ENCODE data around the gene SND1.

DNA sequence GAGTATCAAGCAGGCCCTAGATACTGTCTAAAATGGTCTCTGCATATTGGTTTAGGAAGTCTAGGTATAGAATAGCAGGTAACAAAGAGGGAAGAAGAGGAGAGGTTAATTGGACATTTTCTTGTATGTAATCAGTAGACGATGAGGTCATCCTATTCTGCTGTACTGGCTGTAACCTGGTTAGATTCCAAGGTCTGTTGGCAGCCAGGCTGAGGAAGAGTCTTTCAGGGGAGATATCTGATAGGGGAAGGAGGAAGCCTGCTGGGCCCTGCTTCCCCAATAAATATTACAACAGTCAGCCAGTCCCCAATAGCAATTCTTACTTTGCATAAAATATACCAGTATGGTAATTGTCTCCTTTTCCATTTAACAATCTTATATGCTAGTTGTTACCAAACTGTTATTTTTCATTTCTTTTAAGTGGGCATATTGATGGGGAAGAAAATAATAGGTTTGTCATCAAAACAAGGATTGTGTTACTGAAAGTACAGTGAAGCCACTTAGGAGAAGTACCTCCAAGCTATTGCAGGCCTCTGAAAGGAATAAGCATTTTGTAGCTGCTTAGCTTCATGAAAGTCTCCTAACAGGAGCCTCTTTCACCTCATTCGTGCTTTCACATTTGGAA, 192.8 kb downstream of the SND1 start:
- TF ChIP-seq, protein P1, sequence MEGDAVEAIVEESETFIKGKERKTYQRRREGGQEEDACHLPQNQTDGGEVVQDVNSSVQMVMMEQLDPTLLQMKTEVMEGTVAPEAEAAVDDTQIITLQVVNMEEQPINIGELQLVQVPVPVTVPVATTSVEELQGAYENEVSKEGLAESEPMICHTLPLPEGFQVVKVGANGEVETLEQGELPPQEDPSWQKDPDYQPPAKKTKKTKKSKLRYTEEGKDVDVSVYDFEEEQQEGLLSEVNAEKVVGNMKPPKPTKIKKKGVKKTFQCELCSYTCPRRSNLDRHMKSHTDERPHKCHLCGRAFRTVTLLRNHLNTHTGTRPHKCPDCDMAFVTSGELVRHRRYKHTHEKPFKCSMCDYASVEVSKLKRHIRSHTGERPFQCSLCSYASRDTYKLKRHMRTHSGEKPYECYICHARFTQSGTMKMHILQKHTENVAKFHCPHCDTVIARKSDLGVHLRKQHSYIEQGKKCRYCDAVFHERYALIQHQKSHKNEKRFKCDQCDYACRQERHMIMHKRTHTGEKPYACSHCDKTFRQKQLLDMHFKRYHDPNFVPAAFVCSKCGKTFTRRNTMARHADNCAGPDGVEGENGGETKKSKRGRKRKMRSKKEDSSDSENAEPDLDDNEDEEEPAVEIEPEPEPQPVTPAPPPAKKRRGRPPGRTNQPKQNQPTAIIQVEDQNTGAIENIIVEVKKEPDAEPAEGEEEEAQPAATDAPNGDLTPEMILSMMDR (IDR thresholded peaks at IDR 0.05), result no peak
- TF ChIP-seq EZH2 (IDR thresholded peaks at IDR 0.05; ENCODE audit: borderline replicate concordance, insufficient read depth, low read depth, low read length, poor library complexity, severe bottlenecking), result no peak

Data from B cell (primary cell).